Measurements from ENCODE around the gene MTA3. TPM values are rescaled to one million over a fixed set of nuclear protein-coding genes. Genes with fewer than 3 reads are reported as not detected.

MTA3 gene
- total RNA-seq, 2 donors from 2014 or later = 20.9 to 21.8 TPM

DNA sequence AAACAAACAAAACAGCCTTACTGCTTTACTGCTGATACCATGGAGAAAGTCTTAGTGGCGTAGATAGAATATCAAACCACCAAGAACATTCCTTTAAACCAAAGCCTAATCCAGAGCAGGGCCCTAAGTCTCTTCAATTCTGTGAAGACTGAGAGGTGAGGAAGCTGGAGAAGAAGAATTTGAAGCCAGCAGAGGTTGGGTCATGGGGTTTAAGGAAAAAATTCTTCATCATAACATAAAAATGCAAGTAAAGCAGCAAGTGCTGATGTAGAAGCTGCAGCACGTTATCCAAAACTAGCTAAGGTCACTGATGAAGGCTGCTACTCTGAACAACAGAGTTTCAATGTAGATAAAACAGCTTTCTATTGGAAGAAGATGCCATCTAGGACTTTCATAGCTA is 77.1 kb downstream of the MTA3 start:
- intact Hi-C loops (cut with DNase I) = no loop called here
- no peak for DNase-seq
- no peak for ATAC-seq

DNA sequence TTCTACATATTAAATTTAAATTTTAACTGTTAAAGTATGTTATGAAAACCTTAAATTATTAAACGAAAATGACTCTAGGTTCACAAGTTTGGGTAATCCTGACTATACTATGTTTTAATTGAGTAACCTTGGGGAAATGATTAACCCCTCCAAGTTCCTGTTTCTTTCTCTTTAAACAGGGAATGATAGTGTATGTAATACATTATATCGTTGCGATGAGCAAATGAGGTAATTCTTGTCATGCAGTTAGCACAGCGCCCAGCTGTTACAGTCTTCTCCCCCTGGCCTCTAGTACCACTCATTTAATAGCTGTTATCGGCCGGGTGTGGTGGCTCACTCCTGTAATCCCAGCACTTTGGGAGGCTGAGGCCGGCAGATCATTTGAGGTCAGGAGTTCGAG is 80.4 kb downstream of the MTA3 start:
- intact Hi-C loops (cut with DNase I) = no loop called here

DNA sequence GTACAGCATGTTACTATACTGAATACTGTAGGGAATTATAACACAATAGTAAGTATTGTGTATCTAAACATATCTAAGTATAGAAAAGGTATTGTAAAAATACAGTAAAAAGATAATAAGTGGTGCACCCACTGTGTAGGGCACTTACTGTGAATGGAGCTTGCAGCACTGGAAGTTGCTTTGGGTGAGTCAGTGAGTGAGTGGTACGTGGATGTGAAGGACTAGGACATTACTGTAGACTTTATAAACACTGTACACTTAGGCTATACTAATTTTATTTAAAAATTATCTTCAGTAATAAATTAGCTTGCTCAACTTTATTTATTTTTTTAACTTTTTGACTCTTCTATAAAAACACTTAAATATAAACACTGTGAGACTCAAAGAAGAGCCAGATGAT is 82.6 kb downstream of the MTA3 start:
- ATAC-seq = no peak
- no peak for DNase-seq
- intact Hi-C loops (cut with DNase I) = no loop called here

More for the DNA sequence above, 80.4 kb downstream of the MTA3 start:
- no peak for DNase-seq
- no peak for ATAC-seq

DNA sequence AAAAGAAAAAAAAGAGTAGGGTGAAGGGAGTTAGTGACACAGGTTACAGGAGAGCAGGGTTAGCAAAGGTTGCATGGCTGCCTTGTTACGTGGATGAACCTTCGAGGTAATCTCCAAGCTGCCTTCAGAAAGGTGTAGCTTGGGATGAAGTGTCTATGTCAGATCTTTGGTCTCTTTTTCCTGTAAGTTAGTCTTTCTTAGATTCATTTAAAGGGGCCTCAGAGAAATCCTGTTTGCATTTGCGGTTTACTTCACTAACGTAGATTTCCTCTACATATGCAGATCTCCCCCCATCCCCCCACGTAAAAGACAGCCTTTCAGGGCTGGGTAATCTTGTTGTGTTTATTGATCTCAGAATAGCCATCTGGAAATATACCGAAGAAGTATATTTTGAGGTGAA is 83.7 kb downstream of the MTA3 start:
- DNase-seq (no peak), ATAC-seq (no peak)
- intact Hi-C loops (cut with DNase I) = no loop called here

DNA sequence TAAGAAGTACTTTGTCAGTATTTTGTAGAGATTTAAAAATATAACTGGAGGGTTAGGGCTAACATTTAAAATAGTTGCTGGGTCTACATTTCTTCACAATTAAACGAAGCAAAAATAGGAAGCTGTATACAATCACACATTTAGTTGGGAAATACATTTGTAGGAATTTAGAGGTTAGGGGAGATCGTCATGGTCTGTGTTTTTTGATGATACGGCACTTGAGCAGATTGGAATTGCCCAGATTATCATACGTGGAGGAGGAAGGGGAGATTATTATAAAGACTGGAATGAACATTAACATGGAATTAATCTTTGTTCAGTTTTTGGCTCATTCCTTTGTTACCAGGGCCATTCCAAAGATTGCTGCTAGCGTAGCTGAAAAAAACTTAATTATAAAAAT is 84.6 kb downstream of the MTA3 start:
- intact Hi-C loops (cut with DNase I) = no loop called here
- ATAC-seq (no peak), DNase-seq (no peak)

DNA sequence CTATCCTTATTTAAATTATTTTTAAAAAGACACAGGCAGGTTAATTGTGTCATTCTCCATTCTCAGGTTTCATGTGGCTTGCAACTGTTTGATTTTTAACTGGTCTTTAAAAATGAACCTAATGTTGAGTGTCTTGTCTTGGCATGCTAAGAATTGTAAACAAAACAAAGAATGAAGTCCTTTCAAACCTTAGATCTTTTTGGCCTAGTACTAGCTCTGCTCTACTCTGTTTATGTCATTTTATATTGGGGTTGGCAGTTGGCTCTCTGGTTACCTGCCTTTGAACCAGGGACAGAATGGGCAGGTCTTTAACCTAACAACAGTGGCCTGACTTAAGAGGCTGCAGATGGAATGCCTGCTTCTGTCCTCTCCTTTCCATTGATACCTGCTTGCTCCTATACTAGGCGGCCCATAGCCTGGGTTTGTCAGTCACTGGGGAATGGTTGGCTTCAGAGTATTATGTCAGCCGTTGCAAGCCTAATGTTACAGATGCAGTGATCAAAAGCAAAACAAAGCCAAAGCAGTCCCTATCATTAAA is 85.5 kb downstream of the MTA3 start:
- ATAC-seq = no peak
- no peak for DNase-seq
- intact Hi-C loops (cut with DNase I) = no loop called here

DNA sequence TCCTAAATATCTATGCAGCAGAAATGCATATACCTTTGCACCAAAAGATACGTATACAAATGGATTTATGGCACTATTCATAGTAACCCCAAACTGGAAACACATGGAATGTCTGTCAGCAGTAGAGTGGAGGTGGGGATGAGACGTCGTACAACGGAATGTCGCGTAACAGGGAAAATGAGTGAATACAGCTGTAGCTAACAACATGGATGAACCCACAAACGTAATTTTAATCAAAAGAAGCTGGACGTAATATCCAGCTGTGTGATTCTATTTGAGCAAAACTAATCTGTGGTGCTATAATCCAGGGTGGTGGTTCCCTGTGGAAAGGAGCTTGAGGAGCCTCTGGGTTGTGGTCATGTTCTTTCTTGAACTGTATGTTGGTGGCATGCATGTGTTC is 89.9 kb downstream of the MTA3 start:
- ATAC-seq = no peak
- intact Hi-C loops (cut with DNase I) = no loop called here

DNA sequence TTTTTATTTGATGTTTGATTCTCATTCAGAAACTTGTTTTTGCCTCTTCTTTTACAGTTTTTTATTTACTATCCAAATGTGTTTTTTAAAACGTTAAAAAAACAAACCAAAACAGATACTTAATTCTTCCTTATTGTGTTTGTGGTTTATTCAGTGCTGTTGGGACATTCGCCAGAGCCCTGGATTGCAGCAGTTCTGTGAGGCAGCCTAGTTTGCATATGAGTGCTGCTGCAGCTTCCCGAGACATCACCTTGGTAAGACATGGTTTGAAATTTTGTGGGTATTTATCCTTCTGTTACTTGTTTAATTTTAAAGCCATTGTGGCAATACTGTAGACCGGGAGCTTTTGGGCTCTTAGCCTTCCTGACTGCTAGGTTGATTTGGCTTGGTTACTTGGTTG is 91.2 kb downstream of the MTA3 start:
- no peak for ATAC-seq
- intact Hi-C loops (cut with DNase I) = loop anchor here (5.0 kb wide), 1 partner anchor 147 kb away; no protein-coding TSS in a partner anchor
- DNase-seq = no peak

More for the DNA sequence above, 89.9 kb downstream of the MTA3 start:
- DNase-seq = no peak

DNA sequence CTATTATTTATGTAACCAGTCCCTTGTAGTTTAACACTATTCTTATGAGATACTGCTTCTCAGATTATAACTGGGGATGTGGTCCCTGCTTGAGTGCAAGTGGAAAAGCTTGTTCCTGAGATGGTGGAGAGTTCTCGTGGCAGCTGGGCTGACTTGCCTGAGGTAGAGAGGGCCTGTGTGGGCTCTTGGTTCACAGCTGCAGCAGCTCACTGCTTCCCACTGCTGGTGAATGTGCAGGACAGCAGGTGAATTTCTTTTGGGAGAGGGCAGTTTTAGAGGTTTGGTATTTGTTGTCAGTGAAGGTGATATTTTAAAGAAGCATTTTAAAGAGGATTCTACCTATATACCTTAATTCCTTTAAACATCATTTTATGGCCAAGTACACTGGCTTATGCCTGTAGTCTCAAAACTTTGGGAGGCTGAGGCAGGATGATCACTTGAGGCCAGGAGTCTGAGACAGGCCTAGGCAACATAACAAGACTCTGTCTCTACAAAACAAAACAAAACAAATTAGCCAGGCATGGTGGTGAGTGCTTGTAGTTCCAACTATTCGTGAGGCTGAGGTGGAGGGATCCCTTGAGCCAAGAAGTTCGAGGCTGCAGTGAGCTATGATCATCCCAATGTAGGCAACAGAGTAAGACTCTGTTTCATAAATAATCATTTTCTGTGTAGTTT is 94.8 kb downstream of the MTA3 start:
- ATAC-seq (peak; percentile 82 to 91), DNase-seq (peak; percentile 70)
- intact Hi-C loops (cut with DNase I) = loop anchor here (2.0 to 5.0 kb wide), 2 partner anchors 151 to 168 kb away; no protein-coding TSS in a partner anchor

DNA sequence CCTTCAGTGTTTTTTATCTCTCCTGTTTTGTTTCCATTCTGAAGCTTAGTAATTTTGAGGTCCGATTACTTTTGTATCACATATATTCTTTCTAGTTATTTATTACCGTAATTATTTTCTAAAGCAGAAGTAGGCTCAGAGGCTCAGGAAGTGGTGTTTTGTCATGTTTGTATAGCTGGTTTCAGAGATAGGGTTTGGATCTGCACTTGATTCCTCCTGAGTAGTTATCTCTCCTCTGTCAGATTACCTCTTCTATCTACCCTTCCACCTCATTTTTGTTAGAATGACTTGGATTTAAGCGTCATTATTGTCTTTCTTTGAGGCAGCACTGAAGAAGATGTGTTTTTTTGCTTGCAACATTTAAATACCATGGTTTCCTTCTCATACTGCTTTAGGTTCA is 95.4 kb downstream of the MTA3 start:
- intact Hi-C loops (cut with DNase I) = loop anchor here (2.0 to 5.0 kb wide), 2 partner anchors 152 to 169 kb away; no protein-coding TSS in a partner anchor
- no peak for ATAC-seq

DNA sequence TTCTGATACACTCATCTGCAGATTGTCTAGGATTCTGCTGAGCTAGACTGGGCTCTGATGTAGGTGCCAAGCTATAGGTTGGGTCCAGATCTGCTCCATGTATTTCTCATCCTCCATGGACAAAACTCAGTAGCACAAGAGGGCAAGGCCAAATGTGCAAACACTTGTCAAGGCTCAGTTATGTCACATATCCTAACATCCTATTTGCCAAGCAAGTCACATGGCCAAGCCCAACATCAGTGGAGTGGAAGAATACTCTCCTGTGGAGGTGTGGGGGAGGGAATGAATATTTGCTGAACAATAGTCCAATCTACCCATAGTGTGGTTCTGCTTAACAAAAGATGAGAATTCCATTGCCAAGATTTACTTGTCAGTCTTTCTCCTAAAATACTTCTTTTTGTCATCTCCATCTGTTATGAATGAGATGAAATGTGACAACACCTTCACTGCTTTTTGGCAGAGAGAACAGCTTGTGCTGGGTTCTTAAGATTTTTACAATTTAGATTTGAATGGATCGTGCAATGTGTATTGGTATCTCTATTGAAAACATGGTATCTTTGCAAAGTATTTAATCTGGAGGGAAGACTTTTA is 105.7 kb downstream of the MTA3 start:
- DNase-seq (no peak), ATAC-seq (no peak)
- intact Hi-C loops (cut with DNase I) = no loop called here

More for the DNA sequence above, 95.4 kb downstream of the MTA3 start:
- DNase-seq = no peak

DNA sequence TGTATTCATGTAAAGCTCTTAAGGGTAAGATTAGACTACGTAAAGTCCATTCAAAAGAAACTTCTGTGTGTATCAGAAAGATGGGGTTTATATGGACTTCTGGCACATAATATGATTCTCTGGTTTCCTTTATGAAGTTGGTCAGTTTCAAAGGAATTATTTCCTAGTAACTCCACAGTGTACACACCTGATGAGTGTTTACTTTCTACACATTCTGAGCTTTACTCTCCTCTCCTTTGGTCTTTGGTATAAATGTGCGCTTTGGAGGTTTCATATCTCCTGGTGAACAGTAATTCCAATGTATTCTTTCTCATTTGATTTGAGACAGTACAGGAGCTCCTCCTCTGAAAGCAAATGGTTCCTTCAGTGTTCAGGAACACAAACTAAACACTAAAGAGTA is 107.4 kb downstream of the MTA3 start:
- intact Hi-C loops (cut with DNase I) = no loop called here

DNA sequence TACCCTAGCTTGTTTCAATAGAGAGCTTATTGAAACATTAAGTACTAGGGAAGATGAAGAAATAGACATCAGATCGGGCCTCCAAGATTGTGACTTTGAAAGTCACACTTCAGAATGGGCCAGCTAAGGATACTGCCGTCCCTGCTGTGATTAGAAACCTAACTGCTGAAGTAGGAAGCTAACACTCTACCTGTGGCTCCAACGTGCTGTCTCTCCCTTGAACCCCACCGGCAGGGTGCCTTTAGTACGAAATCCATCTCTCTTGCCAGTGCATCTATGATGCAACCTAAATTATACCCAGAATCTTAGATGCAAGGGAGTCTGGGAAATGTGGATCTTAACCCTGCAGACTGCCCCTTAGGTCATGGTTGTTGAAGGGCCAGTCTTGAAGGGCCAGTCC is 116.9 kb downstream of the MTA3 start:
- ATAC-seq (no peak), DNase-seq (no peak)
- intact Hi-C loops (cut with DNase I) = no loop called here

More for the DNA sequence above, 107.4 kb downstream of the MTA3 start:
- ATAC-seq (no peak), DNase-seq (no peak)

DNA sequence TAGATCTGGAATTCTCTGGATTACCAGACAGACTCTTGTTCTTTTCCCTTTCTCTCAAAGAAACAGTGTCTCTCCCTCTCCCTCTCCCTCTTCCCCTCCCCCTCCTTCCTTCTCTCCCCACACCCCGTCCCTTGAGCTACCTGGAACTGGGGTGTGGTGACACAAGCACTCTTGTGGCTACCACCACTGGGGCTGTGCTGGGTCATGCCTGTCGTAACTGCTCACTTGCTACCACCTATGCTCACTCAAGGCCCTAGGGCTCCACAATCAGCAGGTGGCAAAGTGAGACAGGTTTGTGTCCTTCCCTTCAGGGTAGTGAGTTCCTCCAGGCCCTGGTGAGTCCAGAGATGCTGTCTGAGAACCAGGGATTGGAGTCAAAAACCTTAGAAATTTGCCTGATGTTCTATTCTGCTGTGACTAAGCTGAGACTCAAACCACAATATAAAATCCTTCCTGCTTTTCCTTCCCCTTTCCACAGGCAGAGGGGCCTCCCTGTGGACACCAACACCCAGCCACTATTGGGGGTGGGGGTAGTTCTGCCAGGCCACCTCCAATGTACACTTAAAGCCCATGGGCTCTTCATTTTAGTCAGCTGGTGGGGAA is 124.7 kb downstream of the MTA3 start:
- intact Hi-C loops (cut with DNase I) = no loop called here
- DNase-seq (no peak), ATAC-seq (peak in 1 of 2 donors; percentile 27)

DNA sequence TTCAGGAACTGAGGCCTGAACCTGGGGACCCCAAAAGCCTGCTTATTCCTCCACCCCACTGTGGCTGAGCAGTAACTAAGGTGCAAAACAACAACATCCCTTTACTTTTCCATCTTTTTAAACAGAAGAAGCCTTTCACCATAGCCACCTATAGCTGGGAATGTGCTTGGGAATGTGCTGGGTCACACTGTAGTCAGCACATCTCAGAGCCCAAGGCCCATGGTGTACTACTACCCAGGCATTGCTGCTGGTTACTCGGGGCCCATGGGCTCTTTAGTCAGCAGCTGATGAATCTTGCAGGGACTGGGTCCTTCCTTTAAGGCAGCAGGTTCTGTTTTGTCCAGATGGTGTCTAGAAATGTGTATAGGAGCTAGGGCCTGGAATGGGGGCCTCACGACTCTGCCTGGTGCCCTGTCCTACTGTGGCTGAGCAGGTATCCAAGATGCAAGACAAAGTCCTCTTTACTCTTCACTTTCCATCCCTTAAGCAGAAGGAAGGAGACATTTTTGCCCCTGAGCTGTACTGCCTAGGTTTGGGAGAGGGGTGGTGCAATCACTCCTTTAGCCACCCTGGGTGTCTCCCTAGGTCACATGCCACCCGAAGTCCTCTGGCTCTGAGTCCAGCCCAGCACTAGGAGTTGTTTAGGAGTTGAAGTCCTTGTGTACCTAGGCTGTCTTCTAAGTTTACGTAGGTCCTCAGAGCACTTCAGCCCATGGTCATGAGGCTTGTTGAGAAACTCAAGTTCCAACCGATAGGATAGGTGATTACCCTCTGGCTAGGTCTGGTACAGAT is 125.5 kb downstream of the MTA3 start:
- intact Hi-C loops (cut with DNase I) = no loop called here
- ATAC-seq (no peak), DNase-seq (no peak)

DNA sequence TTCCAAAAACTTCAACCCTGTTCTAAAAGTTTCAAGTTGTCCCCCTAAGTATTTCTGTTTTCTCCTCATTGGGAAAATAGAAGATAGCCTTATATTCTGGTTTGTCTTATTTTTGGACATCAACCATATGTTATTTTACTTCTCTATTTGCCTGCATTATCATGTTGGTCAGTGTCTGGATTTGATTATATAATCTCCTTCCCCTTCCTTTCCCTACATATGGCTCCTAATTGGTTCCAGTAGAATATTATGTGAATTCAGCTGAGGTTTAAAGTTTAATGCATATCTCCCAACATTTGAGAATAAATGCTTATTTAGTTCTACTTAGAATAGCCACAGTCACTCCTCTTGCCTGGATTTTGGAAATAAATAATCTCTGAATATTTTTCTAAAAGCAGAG is 128.6 kb downstream of the MTA3 start:
- ATAC-seq = no peak
- intact Hi-C loops (cut with DNase I) = no loop called here
- no peak for DNase-seq

DNA sequence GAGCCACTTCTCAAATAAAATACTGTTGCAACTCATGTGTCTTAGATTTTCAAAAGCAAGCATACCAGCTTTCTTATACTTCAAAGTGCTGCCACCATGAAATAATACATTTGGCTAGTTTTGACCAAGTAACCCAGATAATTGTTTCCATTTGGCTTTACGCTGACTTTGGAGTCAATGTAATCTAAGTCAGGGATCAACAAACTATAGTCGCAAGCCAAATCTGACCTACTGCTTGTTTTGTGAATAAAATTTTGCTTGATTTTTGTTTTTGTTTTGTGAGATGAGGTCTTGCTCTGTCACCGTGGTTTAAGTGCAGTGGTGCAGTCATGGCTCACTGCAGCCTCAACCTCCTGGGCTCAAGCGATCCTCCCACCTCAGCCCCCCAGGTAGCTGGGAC is 130.5 kb downstream of the MTA3 start:
- intact Hi-C loops (cut with DNase I) = no loop called here
- DNase-seq (no peak), ATAC-seq (no peak)

DNA sequence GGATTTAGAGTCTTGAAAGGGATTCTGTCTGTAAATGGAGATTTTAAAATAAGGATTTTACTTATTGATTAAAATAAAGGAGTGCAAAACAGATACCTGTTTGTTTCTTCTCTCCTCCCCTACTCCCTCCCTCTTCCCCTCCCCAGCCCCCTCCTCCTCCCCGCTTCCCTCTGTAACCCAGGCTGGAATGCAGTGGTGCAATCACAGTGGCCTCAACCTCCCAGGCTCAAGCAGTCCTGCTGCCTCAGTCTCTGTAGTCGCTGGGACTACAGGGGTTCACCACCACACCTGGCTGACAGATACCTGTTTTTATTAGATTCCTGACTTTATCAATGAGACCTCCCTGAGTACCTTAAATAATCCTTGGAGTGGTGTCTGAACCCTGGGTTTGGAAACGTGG is 138.4 kb downstream of the MTA3 start:
- intact Hi-C loops (cut with DNase I) = no loop called here
- DNase-seq (no peak), ATAC-seq (no peak)

DNA sequence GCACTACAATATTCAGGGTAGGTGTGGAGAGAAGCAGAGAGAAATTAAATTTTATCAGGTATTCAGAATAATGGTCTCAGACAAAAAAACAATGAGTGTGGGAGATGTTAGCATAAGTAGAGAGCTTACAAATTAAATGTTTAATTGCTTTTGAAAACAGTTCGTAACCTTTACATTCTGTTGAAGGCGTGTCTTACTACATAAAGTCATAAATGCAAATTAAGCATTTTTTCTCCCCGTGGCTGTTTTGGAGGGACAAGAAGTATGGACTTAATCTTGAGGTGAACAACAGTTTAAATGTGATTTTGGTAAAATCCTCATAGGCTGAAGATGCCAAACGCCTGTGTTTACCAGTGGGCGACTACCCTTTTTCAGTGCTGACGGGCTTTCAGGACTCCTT is 139.7 kb downstream of the MTA3 start:
- no peak for ATAC-seq
- DNase-seq = no peak
- intact Hi-C loops (cut with DNase I) = no loop called here

DNA sequence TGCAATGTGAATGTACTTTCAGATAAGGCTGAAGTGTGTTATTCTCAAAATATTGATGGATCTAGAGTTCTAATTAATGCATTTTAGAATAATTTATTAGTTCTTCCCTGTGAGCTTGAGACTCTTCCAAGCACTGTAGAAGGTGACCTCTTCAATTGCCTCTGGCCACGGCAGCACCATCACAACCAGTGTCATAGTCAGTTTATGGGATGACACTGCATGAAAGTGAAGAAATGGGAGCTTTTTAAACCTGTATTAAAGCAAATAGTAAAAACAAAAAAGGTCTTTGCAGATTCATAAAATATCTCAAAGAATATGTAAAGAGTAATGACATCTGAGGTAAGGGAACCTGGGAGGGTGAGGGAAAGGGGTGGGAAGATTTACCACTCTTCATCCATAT is 143.5 kb downstream of the MTA3 start:
- intact Hi-C loops (cut with DNase I) = no loop called here
- DNase-seq (no peak), ATAC-seq (no peak)

Measured in left cardiac atrium (tissue), 4 donors.